ENCODE results near the gene UBE2Q2. TPM values are rescaled to one million over a fixed set of nuclear protein-coding genes. Genes with fewer than 3 reads are reported as not detected.

The UBE2Q2 gene
- total RNA-seq, 4 donors from 2014 or later: 15.9 to 25.5 (median 23.9) TPM

DNA sequence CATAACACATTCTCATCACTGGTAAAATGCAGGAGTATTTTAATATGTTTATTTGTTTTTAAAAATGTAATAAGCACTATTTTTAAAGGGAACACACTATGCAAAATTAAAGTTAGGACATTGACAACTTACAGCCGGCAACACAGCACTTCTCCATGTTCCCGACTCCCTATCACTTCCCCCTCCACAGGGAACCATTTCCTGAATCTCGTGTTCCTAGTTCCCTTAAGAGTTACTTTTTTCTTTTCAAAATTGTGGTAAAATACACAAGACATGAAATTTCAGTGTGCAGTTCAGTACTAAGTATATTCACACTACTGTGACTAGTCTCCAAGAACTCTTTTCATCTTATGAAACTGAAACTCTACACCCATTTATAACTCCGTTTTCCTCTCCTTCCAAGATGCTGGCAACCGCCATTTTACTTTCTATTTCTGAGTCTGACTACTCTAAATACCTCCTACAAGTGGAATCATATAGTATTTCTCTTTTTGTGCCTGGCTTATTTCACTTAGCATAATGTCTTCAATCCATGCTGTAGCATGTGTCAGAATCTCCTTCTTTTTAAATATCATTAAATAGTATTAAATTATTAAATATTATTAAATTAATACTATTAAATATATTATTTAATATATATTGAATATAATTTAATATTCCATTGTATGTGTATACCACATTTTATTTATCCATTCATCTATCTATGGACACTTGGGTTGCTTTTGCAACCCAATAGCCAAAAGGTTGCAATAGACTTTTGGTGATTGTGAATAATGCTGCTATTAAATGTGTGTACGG lies 25.9 kb upstream of the UBE2Q2 start:
- intact Hi-C loops (cut with DNase I; ENCODE audit: low total_unique reads): loop anchor here (10.0 kb wide), 1 partner anchor 87 kb away; the partner anchor contains the start of gene FBXO22
- H3K4me3 ChIP-seq: peak overlapping the region; percentile 25 to 44 (median 32)

DNA sequence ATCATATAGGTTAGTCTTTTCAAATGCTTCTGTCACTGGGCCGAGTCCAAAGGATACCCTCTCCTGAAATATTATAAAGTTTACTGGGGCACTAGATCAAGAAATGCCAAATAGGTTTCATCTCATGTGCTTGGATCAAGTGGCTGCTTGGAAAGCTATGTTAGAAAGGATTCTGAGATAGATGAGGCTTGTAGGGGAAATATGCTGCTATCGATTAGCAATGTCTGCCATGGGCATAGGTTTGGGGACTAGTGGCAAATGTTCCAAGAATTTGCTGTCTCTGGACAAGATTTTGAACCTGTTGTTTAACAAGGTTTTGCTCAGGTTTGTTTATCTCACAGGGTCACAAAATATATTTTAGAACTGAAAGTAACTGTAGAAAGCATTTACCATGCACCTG lies 23.0 kb upstream of the UBE2Q2 start:
- TF ChIP-seq POLR2A (IDR thresholded peaks at IDR 0.05): no peak
- TF ChIP-seq, protein P1, sequence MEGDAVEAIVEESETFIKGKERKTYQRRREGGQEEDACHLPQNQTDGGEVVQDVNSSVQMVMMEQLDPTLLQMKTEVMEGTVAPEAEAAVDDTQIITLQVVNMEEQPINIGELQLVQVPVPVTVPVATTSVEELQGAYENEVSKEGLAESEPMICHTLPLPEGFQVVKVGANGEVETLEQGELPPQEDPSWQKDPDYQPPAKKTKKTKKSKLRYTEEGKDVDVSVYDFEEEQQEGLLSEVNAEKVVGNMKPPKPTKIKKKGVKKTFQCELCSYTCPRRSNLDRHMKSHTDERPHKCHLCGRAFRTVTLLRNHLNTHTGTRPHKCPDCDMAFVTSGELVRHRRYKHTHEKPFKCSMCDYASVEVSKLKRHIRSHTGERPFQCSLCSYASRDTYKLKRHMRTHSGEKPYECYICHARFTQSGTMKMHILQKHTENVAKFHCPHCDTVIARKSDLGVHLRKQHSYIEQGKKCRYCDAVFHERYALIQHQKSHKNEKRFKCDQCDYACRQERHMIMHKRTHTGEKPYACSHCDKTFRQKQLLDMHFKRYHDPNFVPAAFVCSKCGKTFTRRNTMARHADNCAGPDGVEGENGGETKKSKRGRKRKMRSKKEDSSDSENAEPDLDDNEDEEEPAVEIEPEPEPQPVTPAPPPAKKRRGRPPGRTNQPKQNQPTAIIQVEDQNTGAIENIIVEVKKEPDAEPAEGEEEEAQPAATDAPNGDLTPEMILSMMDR (IDR thresholded peaks at IDR 0.05 in 4 of 5, conservative IDR thresholded peaks at IDR 0.05 in 1 of 5): no peak
- Histone ChIP-seq H3K9me3 (no peaks in the 10 kb centered on the region), H3K27me3 (no peaks in the 10 kb centered on the region), H3K27ac (no peak overlapping the region), H3K4me1 (peaks cover 0 to 8% of the 10 kb centered on the region in 2 donors), H3K4me3 (no peak overlapping the region), H3K36me3 (no peaks in the 10 kb centered on the region)
- ATAC-seq: no peak
- DNase-seq: no peak
- in situ Hi-C loops (cut with MboI; ENCODE audit: low sequenced_read_pairs in 4 of 4): no loop called here
- intact Hi-C loops (cut with DNase I; ENCODE audit: low total_unique reads): loop anchor here (10.0 kb wide), 1 partner anchor 65 kb away; no protein-coding TSS in a partner anchor

More for the DNA sequence above, 25.9 kb upstream of the UBE2Q2 start:
- TF ChIP-seq, protein P1 (IDR thresholded peaks at IDR 0.05 in 4 of 5, conservative IDR thresholded peaks at IDR 0.05 in 1 of 5): no peak
- TF ChIP-seq POLR2A (IDR thresholded peaks at IDR 0.05): no peak
- peak; percentile 77 to 86 for ATAC-seq
- Histone ChIP-seq H3K9me3 (no peaks in the 10 kb centered on the region), H3K36me3 (no peaks in the 10 kb centered on the region), H3K27me3 (no peaks in the 10 kb centered on the region), H3K27ac (peak overlapping the region in 2 of 4 donors; percentile 21 to 24), H3K4me1 (peaks cover 0 to 8% of the 10 kb centered on the region in 2 donors)
- in situ Hi-C loops (cut with MboI; ENCODE audit: low sequenced_read_pairs in 4 of 4): no loop called here
- DNase-seq: no peak

DNA sequence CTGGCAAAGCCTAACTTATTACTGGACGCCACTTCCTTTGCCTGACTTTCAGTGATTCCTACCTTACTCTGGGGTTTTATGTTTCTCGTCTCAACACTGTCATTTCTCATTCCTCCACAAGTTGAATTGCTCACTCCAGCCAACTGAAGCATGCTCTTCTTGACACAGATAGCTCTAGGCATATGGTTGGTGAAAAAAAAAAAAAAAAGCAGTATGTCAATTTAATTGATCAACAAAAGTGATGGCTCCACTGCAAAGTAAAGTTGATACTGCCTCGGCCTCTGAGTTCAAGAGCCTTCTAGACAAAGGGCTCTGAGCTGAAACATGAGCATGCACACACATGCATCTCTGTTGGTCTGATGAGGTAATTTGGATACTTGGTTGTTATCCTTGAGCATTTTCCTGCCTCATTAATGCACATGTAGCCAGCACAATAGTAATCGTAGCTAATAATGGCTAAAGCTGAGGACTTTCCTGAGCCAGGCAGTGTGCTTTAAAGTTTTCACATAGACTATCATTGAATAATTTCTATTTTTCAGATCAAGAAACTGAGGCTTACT lies 21.4 kb upstream of the UBE2Q2 start:
- Histone ChIP-seq H3K4me3 (no peak overlapping the region), H3K4me1 (peaks cover 0 to 6% of the 10 kb centered on the region in 2 donors), H3K36me3 (no peaks in the 10 kb centered on the region), H3K9me3 (no peaks in the 10 kb centered on the region), H3K27me3 (no peaks in the 10 kb centered on the region), H3K27ac (no peak overlapping the region)
- in situ Hi-C loops (cut with MboI; ENCODE audit: low sequenced_read_pairs in 4 of 4) (no loop called here), intact Hi-C loops (cut with DNase I; ENCODE audit: low total_unique reads) (loop anchor here (10.0 kb wide), 1 partner anchor 63 kb away; no protein-coding TSS in a partner anchor)
- TF ChIP-seq, protein P1 (IDR thresholded peaks at IDR 0.05 in 4 of 5, conservative IDR thresholded peaks at IDR 0.05 in 1 of 5): no peak
- no peak for TF ChIP-seq POLR2A (IDR thresholded peaks at IDR 0.05)
- no peak for ATAC-seq
- DNase-seq: no peak

DNA sequence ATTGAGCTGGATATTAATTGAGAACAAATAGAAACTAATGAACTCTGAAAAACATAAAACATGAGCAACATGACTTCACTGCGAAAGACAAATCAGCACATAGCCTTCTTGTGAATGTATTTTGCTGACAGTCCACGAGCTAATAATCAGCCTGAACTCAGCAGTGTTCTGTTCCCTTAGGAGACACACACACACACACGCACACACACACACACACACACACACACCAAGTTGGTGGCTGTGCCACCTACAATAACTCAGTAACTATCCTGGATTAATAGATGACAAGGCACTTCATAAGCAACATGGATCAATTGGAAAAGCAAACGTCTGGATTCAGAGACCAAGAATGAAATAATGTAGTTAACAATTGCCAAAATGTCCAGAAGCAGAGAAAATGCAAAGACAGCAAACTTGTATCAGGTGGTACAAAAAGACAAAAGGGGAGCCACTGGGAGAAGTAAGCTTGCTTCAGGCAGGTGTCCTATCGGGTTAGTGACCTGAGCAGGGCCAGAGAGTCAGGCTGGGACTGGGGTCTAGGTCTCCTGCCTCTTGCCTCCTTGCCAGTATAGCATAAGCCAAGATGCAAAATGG lies 20.5 kb upstream of the UBE2Q2 start:
- intact Hi-C loops (cut with DNase I; ENCODE audit: low total_unique reads) (loop anchor here (10.0 kb wide), 1 partner anchor 62 kb away; no protein-coding TSS in a partner anchor), in situ Hi-C loops (cut with MboI; ENCODE audit: low sequenced_read_pairs in 4 of 4) (no loop called here)
- Histone ChIP-seq H3K27me3 (no peaks in the 10 kb centered on the region), H3K4me3 (no peak overlapping the region), H3K36me3 (no peaks in the 10 kb centered on the region), H3K4me1 (no peaks in the 10 kb centered on the region), H3K9me3 (no peaks in the 10 kb centered on the region), H3K27ac (no peak overlapping the region)
- no peak for DNase-seq
- TF ChIP-seq, protein P1 (IDR thresholded peaks at IDR 0.05 in 4 of 5, conservative IDR thresholded peaks at IDR 0.05 in 1 of 5): no peak
- no peak for TF ChIP-seq POLR2A (IDR thresholded peaks at IDR 0.05)
- ATAC-seq: no peak

All from gastrocnemius medialis (tissue), 4 donors.